HepG2 (cell line): ENCODE results near the gene SIK3. TPM values are rescaled to one million over a fixed set of nuclear protein-coding genes. Genes with fewer than 3 reads are reported as not detected.

Experiments used
- ATF7-NPFF ChIP-seq: sonication (generic); formaldehyde crosslinking; IDR thresholded peaks from 2 replicates; pipeline ENCODE4 v1.8.1; 2023; ENCODE audit warnings: mild to moderate bottlenecking, low read depth, missing genetic modification reagents, moderate library complexity
- DPF2 ChIP-seq: sonication (generic); formaldehyde crosslinking; IDR thresholded peaks from 2 replicates; pipeline ENCODE4 v1.4.0; 2020; ENCODE audit warnings: mild to moderate bottlenecking, low read depth, missing genetic modification reagents, borderline replicate concordance
- E2F5 ChIP-seq: sonication (generic); formaldehyde crosslinking; conservative IDR thresholded peaks from 2 replicates; pipeline ENCODE4 v1.4.0; 2020; ENCODE audit warnings: missing genetic modification reagents
- FOXO1 ChIP-seq: sonication (generic); formaldehyde crosslinking; IDR thresholded peaks from 2 replicates; pipeline ENCODE4 v1.4.0; 2020; ENCODE audit warnings: missing genetic modification reagents
- GATAD1 ChIP-seq: IDR thresholded peaks from 2 replicates; pipeline ENCODE4 v1.6.1; 2016; ENCODE audit warnings: missing genetic modification reagents, missing compliant biosample characterization
- HIC2 ChIP-seq: sonication (generic); formaldehyde crosslinking; IDR thresholded peaks from 2 replicates; pipeline ENCODE4 v1.9.0; 2022; ENCODE audit warnings: low read depth, missing genetic modification reagents
- MED1 ChIP-seq: sonication (generic); formaldehyde crosslinking; IDR thresholded peaks from 2 replicates; pipeline ENCODE4 v1.4.0; 2020; ENCODE audit warnings: missing genetic modification reagents
- MXD4 ChIP-seq: IDR thresholded peaks from 2 replicates; pipeline ENCODE4 v1.6.1; 2016; ENCODE audit warnings: mild to moderate bottlenecking, missing biosample characterization, missing genetic modification reagents
- MYPOP ChIP-seq: sonication (generic); formaldehyde crosslinking; IDR thresholded peaks from 2 replicates; pipeline ENCODE4 v1.8.1; 2023; ENCODE audit warnings: mild to moderate bottlenecking, moderate library complexity, missing genetic modification reagents
- SMARCE1 ChIP-seq: fragments of 450-650 bp; IDR thresholded peaks from 2 replicates; pipeline ENCODE4 v1.6.1; 2017; ENCODE audit warnings: borderline replicate concordance
- YY1 ChIP-seq: IDR thresholded peaks from 2 replicates; pipeline ENCODE4 v1.6.1; 2011; ENCODE audit warnings: low read length, low read depth, moderate library complexity, mild to moderate bottlenecking; ENCODE audit not compliant: insufficient read depth, insufficient replicate concordance
- ZNF251 ChIP-seq: sonication (generic); formaldehyde crosslinking; IDR thresholded peaks from 2 replicates; pipeline ENCODE4 v1.9.0; 2021; ENCODE audit warnings: mild to moderate bottlenecking, missing genetic modification reagents
- ZNF354B ChIP-seq: sonication (generic); formaldehyde crosslinking; IDR thresholded peaks from 2 replicates; pipeline ENCODE4 v1.8.0; 2022; ENCODE audit warnings: mild to moderate bottlenecking, missing genetic modification reagents
- ZNF879 ChIP-seq: sonication (generic); formaldehyde crosslinking; IDR thresholded peaks from 2 replicates; pipeline ENCODE4 v1.8.1; 2023; ENCODE audit warnings: missing genetic modification reagents
- polyA plus RNA-seq, 8 experiments: library from polyadenylated mRNA; depleted of rRNA in 3 of 8; stranded (reverse) in 7 of 8; unstranded in 1 of 8; fragments of >200 nt; fragmentation: Illumina TruSeq in 4 of 8; extraction: Trizol in 4 of 8; gene quantifications; 2 replicates each; pipeline versions ENCODE4 v1.2.1 to v1.2.3, GENCODE V29; 2011 to 2016; ENCODE audit warnings: low read depth in 4 of 8, missing spikeins in 1 of 8, mixed read lengths in 1 of 8; ENCODE audit not compliant: insufficient read depth in 1 of 8
- total RNA-seq, 5 experiments: library from RNA; depleted of rRNA; stranded (reverse); fragments of >200 nt; fragmentation: Illumina TruSeq; extraction: Trizol; gene quantifications; 2 replicates each; pipeline ENCODE4 v1.2.3, GENCODE V29; 2016; ENCODE audit warnings: low read depth in 1 of 5
- TF ChIP-seq, protein P1 (sequence below): sonication (generic); formaldehyde crosslinking; IDR thresholded peaks from 2 replicates; pipeline ENCODE4 v1.5.1; 2020; ENCODE audit warnings: mild to moderate bottlenecking, missing genetic modification reagents, moderate library complexity
- TF ChIP-seq, protein P2 (sequence below): sonication (generic); formaldehyde crosslinking; IDR thresholded peaks from 2 replicates; pipeline ENCODE4 v1.4.0; 2020; ENCODE audit warnings: missing genetic modification reagents
- TF ChIP-seq, protein P3 (sequence below): sonication (generic); formaldehyde crosslinking; conservative IDR thresholded peaks from 2 replicates; pipeline ENCODE4 v1.4.0; 2020; ENCODE audit warnings: missing genetic modification reagents

SIK3 gene
- total and polyA plus RNA-seq, 2 of the 13 experiments (the other 11 are each of a cell fraction or from before 2014, with no cell fraction given): 5.7 to 9.8 TPM

DNA sequence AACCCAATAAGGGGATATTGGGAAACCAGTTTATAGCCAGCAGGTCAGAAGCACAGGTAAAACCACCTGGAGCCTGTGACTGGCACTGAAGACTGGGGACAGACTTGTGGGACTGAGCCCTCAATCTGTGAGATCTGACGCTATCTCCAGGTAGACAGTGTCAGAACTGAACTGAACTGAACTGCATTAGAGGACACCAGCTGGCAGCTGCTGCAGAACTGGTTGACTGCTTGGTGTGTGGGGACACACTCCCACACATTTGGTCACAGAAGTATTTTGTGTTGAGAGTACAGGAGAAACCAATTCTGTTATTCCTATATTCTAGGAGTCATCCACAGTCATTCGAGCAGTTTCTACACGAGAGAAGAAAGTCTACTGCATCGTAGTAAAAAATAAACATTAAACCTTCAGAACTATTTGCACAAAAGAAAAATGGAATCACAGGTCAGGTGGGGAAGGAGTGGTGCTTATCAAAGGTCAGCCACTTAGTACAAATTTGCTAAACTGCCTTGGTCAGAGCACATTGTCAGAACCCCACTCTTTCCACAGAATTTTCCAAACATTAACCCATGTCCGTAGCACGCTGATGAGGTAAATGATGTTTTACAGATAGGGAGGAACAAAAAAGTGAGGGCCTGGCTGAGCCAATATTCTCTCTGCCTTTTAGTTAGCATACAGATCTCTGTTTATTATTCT is 77.2 kb downstream of the SIK3 start (continued):
- no peak for TF ChIP-seq ATF7-NPFF
- TF ChIP-seq, protein P1, sequence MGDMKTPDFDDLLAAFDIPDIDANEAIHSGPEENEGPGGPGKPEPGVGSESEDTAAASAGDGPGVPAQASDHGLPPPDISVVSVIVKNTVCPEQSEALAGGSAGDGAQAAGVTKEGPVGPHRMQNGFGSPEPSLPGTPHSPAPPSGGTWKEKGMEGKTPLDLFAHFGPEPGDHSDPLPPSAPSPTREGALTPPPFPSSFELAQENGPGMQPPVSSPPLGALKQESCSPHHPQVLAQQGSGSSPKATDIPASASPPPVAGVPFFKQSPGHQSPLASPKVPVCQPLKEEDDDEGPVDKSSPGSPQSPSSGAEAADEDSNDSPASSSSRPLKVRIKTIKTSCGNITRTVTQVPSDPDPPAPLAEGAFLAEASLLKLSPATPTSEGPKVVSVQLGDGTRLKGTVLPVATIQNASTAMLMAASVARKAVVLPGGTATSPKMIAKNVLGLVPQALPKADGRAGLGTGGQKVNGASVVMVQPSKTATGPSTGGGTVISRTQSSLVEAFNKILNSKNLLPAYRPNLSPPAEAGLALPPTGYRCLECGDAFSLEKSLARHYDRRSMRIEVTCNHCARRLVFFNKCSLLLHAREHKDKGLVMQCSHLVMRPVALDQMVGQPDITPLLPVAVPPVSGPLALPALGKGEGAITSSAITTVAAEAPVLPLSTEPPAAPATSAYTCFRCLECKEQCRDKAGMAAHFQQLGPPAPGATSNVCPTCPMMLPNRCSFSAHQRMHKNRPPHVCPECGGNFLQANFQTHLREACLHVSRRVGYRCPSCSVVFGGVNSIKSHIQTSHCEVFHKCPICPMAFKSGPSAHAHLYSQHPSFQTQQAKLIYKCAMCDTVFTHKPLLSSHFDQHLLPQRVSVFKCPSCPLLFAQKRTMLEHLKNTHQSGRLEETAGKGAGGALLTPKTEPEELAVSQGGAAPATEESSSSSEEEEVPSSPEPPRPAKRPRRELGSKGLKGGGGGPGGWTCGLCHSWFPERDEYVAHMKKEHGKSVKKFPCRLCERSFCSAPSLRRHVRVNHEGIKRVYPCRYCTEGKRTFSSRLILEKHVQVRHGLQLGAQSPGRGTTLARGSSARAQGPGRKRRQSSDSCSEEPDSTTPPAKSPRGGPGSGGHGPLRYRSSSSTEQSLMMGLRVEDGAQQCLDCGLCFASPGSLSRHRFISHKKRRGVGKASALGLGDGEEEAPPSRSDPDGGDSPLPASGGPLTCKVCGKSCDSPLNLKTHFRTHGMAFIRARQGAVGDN (CRISPR knock-in tag): no peak
- TF ChIP-seq ZNF354B (CRISPR knock-in tag): 0 out of 2 replicates have a peak, but pooled peaks have one; percentile 46
- no peak for TF ChIP-seq YY1
- TF ChIP-seq MXD4 (CRISPR knock-in tag): peak; percentile 49; the same call in 1 of the 2 replicates
- no peak; the same call in 1 of the 2 replicates for TF ChIP-seq ZNF879 (CRISPR knock-in tag)
- no peak for TF ChIP-seq GATAD1 (CRISPR knock-in tag)
- no peak for TF ChIP-seq MYPOP (CRISPR knock-in tag)
- no peak for TF ChIP-seq HIC2
- no peak for TF ChIP-seq E2F5 (CRISPR knock-in tag)
- TF ChIP-seq DPF2 (CRISPR knock-in tag): no peak
- TF ChIP-seq SMARCE1: no peak
- TF ChIP-seq ZNF251 (CRISPR knock-in tag): no peak
- peak; percentile 48; the same call in 1 of the 2 replicates for TF ChIP-seq FOXO1 (CRISPR knock-in tag)
- TF ChIP-seq, protein P2, sequence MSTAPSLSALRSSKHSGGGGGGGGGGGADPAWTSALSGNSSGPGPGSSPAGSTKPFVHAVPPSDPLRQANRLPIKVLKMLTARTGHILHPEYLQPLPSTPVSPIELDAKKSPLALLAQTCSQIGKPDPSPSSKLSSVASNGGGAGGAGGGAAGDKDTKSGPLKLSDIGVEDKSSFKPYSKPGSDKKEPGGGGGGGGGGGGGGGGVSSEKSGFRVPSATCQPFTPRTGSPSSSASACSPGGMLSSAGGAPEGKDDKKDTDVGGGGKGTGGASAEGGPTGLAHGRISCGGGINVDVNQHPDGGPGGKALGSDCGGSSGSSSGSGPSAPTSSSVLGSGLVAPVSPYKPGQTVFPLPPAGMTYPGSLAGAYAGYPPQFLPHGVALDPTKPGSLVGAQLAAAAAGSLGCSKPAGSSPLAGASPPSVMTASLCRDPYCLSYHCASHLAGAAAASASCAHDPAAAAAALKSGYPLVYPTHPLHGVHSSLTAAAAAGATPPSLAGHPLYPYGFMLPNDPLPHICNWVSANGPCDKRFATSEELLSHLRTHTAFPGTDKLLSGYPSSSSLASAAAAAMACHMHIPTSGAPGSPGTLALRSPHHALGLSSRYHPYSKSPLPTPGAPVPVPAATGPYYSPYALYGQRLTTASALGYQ (CRISPR knock-in tag): no peak
- no peak for TF ChIP-seq MED1 (CRISPR knock-in tag)
- TF ChIP-seq, protein P3, sequence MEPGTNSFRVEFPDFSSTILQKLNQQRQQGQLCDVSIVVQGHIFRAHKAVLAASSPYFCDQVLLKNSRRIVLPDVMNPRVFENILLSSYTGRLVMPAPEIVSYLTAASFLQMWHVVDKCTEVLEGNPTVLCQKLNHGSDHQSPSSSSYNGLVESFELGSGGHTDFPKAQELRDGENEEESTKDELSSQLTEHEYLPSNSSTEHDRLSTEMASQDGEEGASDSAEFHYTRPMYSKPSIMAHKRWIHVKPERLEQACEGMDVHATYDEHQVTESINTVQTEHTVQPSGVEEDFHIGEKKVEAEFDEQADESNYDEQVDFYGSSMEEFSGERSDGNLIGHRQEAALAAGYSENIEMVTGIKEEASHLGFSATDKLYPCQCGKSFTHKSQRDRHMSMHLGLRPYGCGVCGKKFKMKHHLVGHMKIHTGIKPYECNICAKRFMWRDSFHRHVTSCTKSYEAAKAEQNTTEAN: no peak
